ENCODE results near the gene MPV17L.
"Not testable (repeated sequence)": the region's sequence is repeated elsewhere in the genome, so short reads cannot be mapped to it uniquely, and the experiment has no call there.

The MPV17L gene

DNA sequence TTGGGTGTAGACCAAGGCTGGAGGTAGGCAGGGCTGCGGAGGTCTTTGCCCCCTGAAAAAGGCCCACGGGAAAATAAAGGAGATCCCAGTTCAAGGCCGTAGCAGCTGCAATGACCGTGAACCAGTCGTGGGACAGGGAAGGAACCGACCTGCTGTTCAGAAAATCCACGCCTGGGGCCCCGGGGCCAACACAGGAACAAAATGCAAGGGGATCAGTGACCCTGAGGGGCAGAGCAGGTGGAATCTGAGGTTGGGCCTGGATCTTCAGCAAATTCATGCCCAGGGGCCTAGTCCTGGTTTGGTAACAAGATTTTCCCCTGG, 915 bp downstream of the MPV17L start:
- not testable (repeated sequence) for H3K36me3 ChIP-seq (ENCODE audit: control insufficient read depth in 1 of 2, insufficient read depth in 2 of 2, low read length in 2 of 2); H3K27me3 ChIP-seq (ENCODE audit: low read depth, low read length); H3K4me1 ChIP-seq (ENCODE audit: control insufficient read depth in 1 of 2, insufficient read depth in 2 of 2, low read length in 2 of 2); H3K9me3 ChIP-seq (ENCODE audit: control insufficient read depth in 1 of 2, low read length in 2 of 2); H3K27ac ChIP-seq (ENCODE audit: low read length)
- H3K4me3 ChIP-seq (ENCODE audit: low read depth in 1 of 2, low read length in 2 of 2) = peak overlapping the region; percentile 11 to 81

DNA sequence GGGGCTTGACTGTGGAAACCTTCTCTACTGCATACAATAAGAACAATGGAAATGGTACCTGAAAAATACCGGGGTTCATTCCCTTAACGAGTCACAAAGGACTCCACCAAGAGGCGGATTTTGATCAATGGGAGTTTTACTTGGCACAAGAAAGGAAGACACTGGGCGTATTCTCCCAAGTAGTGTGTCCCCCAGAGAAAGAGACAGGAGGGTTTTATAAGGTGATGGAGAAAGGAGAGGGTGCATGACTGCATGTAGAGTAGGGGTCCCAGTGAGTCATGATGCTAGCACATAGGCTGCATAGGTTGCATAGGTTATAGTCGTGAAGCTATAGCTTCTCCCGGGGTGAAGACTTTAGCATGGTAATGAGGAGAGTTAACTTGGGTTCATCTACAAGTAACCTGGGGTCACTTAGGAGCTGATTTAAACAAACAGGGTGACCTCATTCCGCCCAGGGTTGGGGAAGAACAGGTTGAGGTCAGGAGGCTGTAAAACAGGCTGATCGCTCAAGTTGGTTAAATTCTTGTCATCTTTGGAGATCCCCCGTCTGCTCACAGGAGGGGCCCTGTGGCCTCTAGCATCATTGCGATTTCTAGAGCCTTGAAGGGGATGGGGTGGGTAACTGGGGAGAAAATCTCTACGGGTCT, 1.5 kb downstream of the MPV17L start:
- no peak overlapping the region for H3K27ac ChIP-seq (ENCODE audit: low read length)
- H3K9me3 ChIP-seq (ENCODE audit: control insufficient read depth in 1 of 2, low read length in 2 of 2) = no peaks in the 10 kb centered on the region
- no peaks in the 10 kb centered on the region for H3K4me1 ChIP-seq (ENCODE audit: control insufficient read depth in 1 of 2, insufficient read depth in 2 of 2, low read length in 2 of 2)
- no peaks in the 10 kb centered on the region for H3K27me3 ChIP-seq (ENCODE audit: low read depth, low read length)
- H3K4me3 ChIP-seq (ENCODE audit: low read depth in 1 of 2, low read length in 2 of 2) = no peak overlapping the region
- peaks cover 0 to 6% of the 10 kb centered on the region in 2 donors for H3K36me3 ChIP-seq (ENCODE audit: control insufficient read depth in 1 of 2, insufficient read depth in 2 of 2, low read length in 2 of 2)

DNA sequence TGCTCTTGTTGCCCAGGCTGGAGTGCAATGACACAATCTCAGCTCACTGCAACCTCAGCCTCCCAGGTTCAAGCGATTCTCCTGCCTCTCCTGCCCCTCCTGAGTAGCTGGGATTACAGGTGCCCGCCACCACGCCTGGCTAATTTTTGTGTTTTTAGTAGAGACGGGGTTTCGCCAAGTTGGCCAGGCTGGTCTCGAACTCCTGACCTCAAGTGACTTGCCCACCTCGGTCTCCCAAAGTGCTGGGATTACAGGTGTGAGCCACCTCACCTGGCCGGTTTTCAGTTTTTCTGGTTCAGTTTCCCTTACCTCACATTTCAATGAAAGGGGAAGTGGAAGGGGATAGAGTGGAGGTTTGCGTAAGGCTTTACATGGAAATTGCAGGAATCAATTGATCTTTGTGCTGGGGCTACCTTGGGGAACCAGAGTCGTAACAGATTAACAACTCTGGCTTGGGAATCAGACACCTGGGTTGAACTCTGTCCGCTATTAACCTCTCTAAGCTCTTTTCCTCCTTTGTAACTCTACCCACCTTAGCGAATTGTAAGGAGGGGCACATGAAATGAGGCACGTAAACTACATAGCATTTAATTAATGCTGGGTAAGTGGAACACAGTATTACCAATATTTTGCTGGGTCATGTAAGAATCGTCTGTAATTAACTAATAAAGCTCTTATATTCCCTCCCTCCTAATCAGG, 3.2 kb downstream of the MPV17L start:
- no peak overlapping the region for H3K27ac ChIP-seq (ENCODE audit: low read length)
- H3K4me1 ChIP-seq (ENCODE audit: control insufficient read depth in 1 of 2, insufficient read depth in 2 of 2, low read length in 2 of 2) = no peaks in the 10 kb centered on the region
- no peaks in the 10 kb centered on the region for H3K9me3 ChIP-seq (ENCODE audit: control insufficient read depth in 1 of 2, low read length in 2 of 2)
- no peaks in the 10 kb centered on the region for H3K27me3 ChIP-seq (ENCODE audit: low read depth, low read length)
- no peak overlapping the region for H3K4me3 ChIP-seq (ENCODE audit: low read depth in 1 of 2, low read length in 2 of 2)
- peaks cover 0 to 8% of the 10 kb centered on the region in 2 donors for H3K36me3 ChIP-seq (ENCODE audit: control insufficient read depth in 1 of 2, insufficient read depth in 2 of 2, low read length in 2 of 2)

- no peaks in the 10 kb centered on the region for H3K4me1 ChIP-seq (ENCODE audit: control insufficient read depth in 1 of 2, insufficient read depth in 2 of 2, low read length in 2 of 2)
Measured at GRCh38 chr16:15399317-15399716, 3.8 kb downstream of the MPV17L start.

DNA sequence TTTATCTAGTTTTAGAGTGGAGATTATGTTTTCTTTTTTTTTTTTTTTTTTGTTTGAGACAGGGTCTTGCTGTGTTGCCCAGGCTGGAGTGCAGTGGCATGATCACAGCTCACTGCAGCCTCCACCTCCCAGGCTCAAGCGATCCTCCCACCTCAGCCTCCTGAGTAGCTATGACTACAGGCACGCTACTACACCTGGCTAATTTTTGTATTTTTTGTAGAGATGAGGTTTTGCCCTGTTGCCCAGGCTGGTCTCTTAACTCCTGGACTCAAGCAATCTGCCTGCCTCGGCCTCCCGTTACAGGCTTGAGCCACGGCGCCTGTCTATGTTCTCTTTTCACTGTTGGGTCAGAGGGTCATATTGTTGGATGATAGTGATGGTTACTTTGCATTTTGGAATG, 4.8 kb downstream of the MPV17L start:
- H3K36me3 ChIP-seq (ENCODE audit: control insufficient read depth in 1 of 2, insufficient read depth in 2 of 2, low read length in 2 of 2); H3K4me3 ChIP-seq (ENCODE audit: low read depth in 1 of 2, low read length in 2 of 2): not testable (repeated sequence)

More at GRCh38 chr16:15399317-15399716, 3.8 kb downstream of the MPV17L start:
- Histone ChIP-seq H3K36me3 (ENCODE audit: control insufficient read depth in 1 of 2, insufficient read depth in 2 of 2, low read length in 2 of 2) (peaks cover 0 to 8% of the 10 kb centered on the region in 2 donors), H3K27me3 (ENCODE audit: low read depth, low read length) (no peaks in the 10 kb centered on the region), H3K4me3 (ENCODE audit: low read depth in 1 of 2, low read length in 2 of 2) (no peak overlapping the region), H3K9me3 (ENCODE audit: control insufficient read depth in 1 of 2, low read length in 2 of 2) (no peaks in the 10 kb centered on the region), H3K27ac (ENCODE audit: low read length) (no peak overlapping the region)

GRCh38 chr16:15401972-15402371, 6.4 kb downstream of the MPV17L start:
- H3K9me3 ChIP-seq (ENCODE audit: control insufficient read depth in 1 of 2, low read length in 2 of 2) = no peaks in the 10 kb centered on the region
- H3K27me3 ChIP-seq (ENCODE audit: low read depth, low read length) = no peaks in the 10 kb centered on the region
- peaks cover 0 to 8% of the 10 kb centered on the region in 2 donors for H3K36me3 ChIP-seq (ENCODE audit: control insufficient read depth in 1 of 2, insufficient read depth in 2 of 2, low read length in 2 of 2)
- H3K27ac ChIP-seq (ENCODE audit: low read length) = no peak overlapping the region
- no peak overlapping the region for H3K4me3 ChIP-seq (ENCODE audit: low read depth in 1 of 2, low read length in 2 of 2)
- H3K4me1 ChIP-seq (ENCODE audit: control insufficient read depth in 1 of 2, insufficient read depth in 2 of 2, low read length in 2 of 2) = no peaks in the 10 kb centered on the region

More for the DNA sequence above, 4.8 kb downstream of the MPV17L start:
- H3K27me3 ChIP-seq (ENCODE audit: low read depth, low read length); H3K27ac ChIP-seq (ENCODE audit: low read length); H3K9me3 ChIP-seq (ENCODE audit: control insufficient read depth in 1 of 2, low read length in 2 of 2); H3K4me1 ChIP-seq (ENCODE audit: control insufficient read depth in 1 of 2, insufficient read depth in 2 of 2, low read length in 2 of 2): not testable (repeated sequence)

DNA sequence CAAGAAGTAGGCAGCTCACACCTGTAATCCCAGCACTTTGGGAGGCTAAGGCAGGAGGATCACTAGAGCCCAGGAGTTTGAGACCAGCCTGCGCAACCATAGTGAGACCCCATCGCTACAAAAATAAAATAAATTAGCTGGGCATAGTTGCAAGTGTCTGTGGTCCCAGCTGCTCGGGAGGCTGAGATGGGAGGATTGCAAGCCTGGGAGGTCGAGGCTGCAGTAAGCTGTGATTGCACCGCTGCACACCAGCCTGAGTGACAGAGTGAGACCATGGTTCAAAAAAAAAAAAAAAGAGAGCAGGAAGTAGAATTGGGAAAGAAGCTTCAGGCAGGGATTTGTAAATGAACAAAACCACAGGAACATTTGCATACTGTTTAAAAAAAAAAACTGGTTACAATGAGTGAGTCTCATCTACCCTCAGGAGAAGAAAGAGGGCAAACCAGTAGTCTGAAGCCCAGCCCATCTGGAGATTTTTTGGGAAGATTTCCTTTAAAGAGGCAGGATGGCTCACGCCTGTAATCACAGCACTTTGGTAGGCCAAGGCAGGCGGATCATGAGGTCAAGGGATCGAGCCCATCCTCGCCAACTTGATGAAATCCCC, 7.9 kb downstream of the MPV17L start:
- Histone ChIP-seq H3K4me1 (ENCODE audit: control insufficient read depth in 1 of 2, insufficient read depth in 2 of 2, low read length in 2 of 2) (no peaks in the 10 kb centered on the region), H3K27me3 (ENCODE audit: low read depth, low read length) (no peaks in the 10 kb centered on the region), H3K9me3 (ENCODE audit: control insufficient read depth in 1 of 2, low read length in 2 of 2) (no peaks in the 10 kb centered on the region), H3K27ac (ENCODE audit: low read length) (no peak overlapping the region), H3K4me3 (ENCODE audit: low read depth in 1 of 2, low read length in 2 of 2) (no peak overlapping the region), H3K36me3 (ENCODE audit: control insufficient read depth in 1 of 2, insufficient read depth in 2 of 2, low read length in 2 of 2) (peaks cover 0 to 8% of the 10 kb centered on the region in 2 donors)

DNA sequence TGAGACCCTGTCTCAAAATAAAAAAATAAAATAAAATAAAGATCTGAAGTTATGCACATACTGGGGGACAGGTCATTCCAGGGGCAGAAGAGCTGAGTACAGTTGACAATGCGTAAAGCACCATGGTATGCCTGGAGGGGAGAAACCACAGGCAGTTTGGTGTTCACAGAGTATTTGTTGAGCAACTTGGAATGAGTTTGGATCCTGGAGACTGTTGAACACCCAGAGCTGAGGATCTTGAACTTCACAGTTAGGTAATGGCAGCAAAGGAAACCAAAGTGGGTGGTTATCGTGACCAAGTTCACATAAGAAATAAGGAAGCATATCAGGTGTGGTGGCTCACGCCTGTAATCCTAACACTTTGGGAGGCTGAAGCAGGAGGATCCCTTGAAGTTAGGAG, 8.5 kb downstream of the MPV17L start:
- not testable (repeated sequence) for H3K27me3 ChIP-seq (ENCODE audit: low read depth, low read length); H3K36me3 ChIP-seq (ENCODE audit: control insufficient read depth in 1 of 2, insufficient read depth in 2 of 2, low read length in 2 of 2); H3K9me3 ChIP-seq (ENCODE audit: control insufficient read depth in 1 of 2, low read length in 2 of 2); H3K4me3 ChIP-seq (ENCODE audit: low read depth in 1 of 2, low read length in 2 of 2); H3K27ac ChIP-seq (ENCODE audit: low read length); H3K4me1 ChIP-seq (ENCODE audit: control insufficient read depth in 1 of 2, insufficient read depth in 2 of 2, low read length in 2 of 2)

- H3K27ac ChIP-seq (ENCODE audit: low read length) = no peak overlapping the region
- H3K36me3 ChIP-seq (ENCODE audit: control insufficient read depth in 1 of 2, insufficient read depth in 2 of 2, low read length in 2 of 2) = peaks cover 0 to 8% of the 10 kb centered on the region in 2 donors
- H3K4me3 ChIP-seq (ENCODE audit: low read depth in 1 of 2, low read length in 2 of 2) = no peak overlapping the region
- no peaks in the 10 kb centered on the region for H3K4me1 ChIP-seq (ENCODE audit: control insufficient read depth in 1 of 2, insufficient read depth in 2 of 2, low read length in 2 of 2)
- no peaks in the 10 kb centered on the region for H3K9me3 ChIP-seq (ENCODE audit: control insufficient read depth in 1 of 2, low read length in 2 of 2)
- no peaks in the 10 kb centered on the region for H3K27me3 ChIP-seq (ENCODE audit: low read depth, low read length)
Measured at GRCh38 chr16:15404792-15405191, 9.2 kb downstream of the MPV17L start.

DNA sequence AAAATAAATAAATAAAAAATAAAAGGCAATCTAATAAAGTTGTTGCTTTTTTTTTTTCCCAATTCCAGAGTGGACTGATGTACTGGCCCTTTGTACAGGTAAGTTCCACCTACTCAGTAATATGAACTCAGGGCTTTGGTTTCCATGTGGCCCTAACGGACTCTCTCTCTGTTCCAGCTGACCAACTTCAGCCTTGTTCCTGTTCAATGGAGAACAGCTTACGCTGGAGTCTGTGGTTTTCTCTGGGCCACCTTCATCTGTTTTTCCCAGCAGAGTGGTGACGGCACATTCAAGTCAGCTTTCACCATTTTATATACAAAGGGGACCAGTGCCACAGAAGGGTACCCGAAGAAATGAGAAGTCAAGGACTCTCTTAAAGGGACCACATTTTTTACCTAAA, 12.2 kb downstream of the MPV17L start:
- not testable (repeated sequence) for H3K27ac ChIP-seq (ENCODE audit: low read length); H3K4me1 ChIP-seq (ENCODE audit: control insufficient read depth in 1 of 2, insufficient read depth in 2 of 2, low read length in 2 of 2); H3K27me3 ChIP-seq (ENCODE audit: low read depth, low read length); H3K36me3 ChIP-seq (ENCODE audit: control insufficient read depth in 1 of 2, insufficient read depth in 2 of 2, low read length in 2 of 2); H3K9me3 ChIP-seq (ENCODE audit: control insufficient read depth in 1 of 2, low read length in 2 of 2); H3K4me3 ChIP-seq (ENCODE audit: low read depth in 1 of 2, low read length in 2 of 2)

GRCh38 chr16:15409476-15409875, 13.9 kb downstream of the MPV17L start:
- not testable (repeated sequence) for H3K9me3 ChIP-seq (ENCODE audit: control insufficient read depth in 1 of 2, low read length in 2 of 2); H3K4me3 ChIP-seq (ENCODE audit: low read depth in 1 of 2, low read length in 2 of 2); H3K4me1 ChIP-seq (ENCODE audit: control insufficient read depth in 1 of 2, insufficient read depth in 2 of 2, low read length in 2 of 2); H3K27me3 ChIP-seq (ENCODE audit: low read depth, low read length); H3K36me3 ChIP-seq (ENCODE audit: control insufficient read depth in 1 of 2, insufficient read depth in 2 of 2, low read length in 2 of 2); H3K27ac ChIP-seq (ENCODE audit: low read length)
